CD14-positive monocyte (primary cell): ENCODE results near the gene CEP131. TPM values are rescaled to one million over a fixed set of nuclear protein-coding genes. Genes with fewer than 3 reads are reported as not detected.

ENCODE experiments used
- DNase-seq, 3 donors: peaks; one replicate each; pipeline ENCODE4 v3.0.0-alpha.2; 2011 to 2022
- H2AFZ ChIP-seq: 2 replicates; pipeline ENCODE4 v1.6.0; 2012; ENCODE audit warnings: mild to moderate bottlenecking, low read depth, low read length, inconsistent platforms; ENCODE audit not compliant: insufficient read depth, poor library complexity, severe bottlenecking
- H3K27ac ChIP-seq, 2 donors: 1 replicate in 1 of 2; 2 replicates in 1 of 2; pipeline ENCODE4 v1.5.1; 2012 to 2013; ENCODE audit warnings: low read length in 2 of 2, control low read depth in 1 of 2, inconsistent platforms in 1 of 2, low read depth in 1 of 2, mild to moderate bottlenecking in 1 of 2
- H3K27me3 ChIP-seq, 2 donors: one replicate each; pipeline versions ENCODE4 v1.6.0 to v1.6.1; 2011 to 2013; ENCODE audit warnings: low read length in 2 of 2; ENCODE audit not compliant: control insufficient read depth in 2 of 2, insufficient read depth in 2 of 2
- H3K36me3 ChIP-seq, 2 donors: replicated peaks in 1 of 2; 1 replicate in 1 of 2; 2 replicates in 1 of 2; pipeline versions ENCODE4 v1.5.1 to v1.6.1; 2012 to 2013; ENCODE audit warnings: low read length in 2 of 2, control low read depth in 1 of 2, inconsistent platforms in 1 of 2, mild to moderate bottlenecking in 1 of 2; ENCODE audit not compliant: insufficient read depth in 2 of 2, control insufficient read depth in 1 of 2
- H3K4me1 ChIP-seq, 2 donors: 1 replicate in 1 of 2; 2 replicates in 1 of 2; pipeline versions ENCODE4 v1.5.1 to v1.6.1; 2012 to 2013; ENCODE audit warnings: low read length in 2 of 2, control low read depth in 1 of 2, inconsistent platforms in 1 of 2, mild to moderate bottlenecking in 1 of 2, moderate library complexity in 1 of 2; ENCODE audit not compliant: insufficient read depth in 2 of 2, control insufficient read depth in 1 of 2
- H3K4me2 ChIP-seq: replicated peaks from 2 replicates; pipeline ENCODE3; 2012; ENCODE audit warnings: low read length, moderate library complexity, mild to moderate bottlenecking; ENCODE audit not compliant: poor library complexity, severe bottlenecking; ENCODE audit errors: extremely low read depth
- H3K4me3 ChIP-seq, 3 experiments: fragments of 200-600 bp in 1 of 3; sonication (generic) in 1 of 3; replicated peaks in 1 of 3; 1 replicate in 2 of 3; 2 replicates in 1 of 3; pipeline ENCODE4 v1.5.1; 2011 to 2013; ENCODE audit warnings: low read length in 3 of 3, mild to moderate bottlenecking in 3 of 3, control low read depth in 2 of 3, low read depth in 2 of 3, inconsistent platforms in 1 of 3, moderate library complexity in 1 of 3
- H3K79me2 ChIP-seq: 2 replicates; pipeline ENCODE4 v1.6.0; 2012; ENCODE audit warnings: mild to moderate bottlenecking, control low read depth, inconsistent platforms, low read length, moderate library complexity; ENCODE audit not compliant: insufficient read depth
- H3K9ac ChIP-seq: 2 replicates; pipeline ENCODE4 v1.6.0; 2017; ENCODE audit warnings: low read length, mild to moderate bottlenecking; ENCODE audit not compliant: insufficient read depth, poor library complexity, severe bottlenecking
- H3K9me3 ChIP-seq, 2 donors: replicated peaks in 1 of 2; 1 replicate in 1 of 2; 2 replicates in 1 of 2; pipeline versions ENCODE4 v1.5.1 to v1.6.1; 2012 to 2013; ENCODE audit warnings: low read length in 2 of 2, control low read depth in 1 of 2; ENCODE audit not compliant: control insufficient read depth in 1 of 2, insufficient read depth in 1 of 2
- H4K20me1 ChIP-seq: 2 replicates; pipeline ENCODE4 v1.6.0; 2012; ENCODE audit warnings: mild to moderate bottlenecking, low read length, control low read depth, moderate library complexity; ENCODE audit not compliant: insufficient read depth
- H3K27ac Mint-ChIP-seq, 7 donors: one replicate each; pipeline ENCODE4 v1.8.0; 2020; ENCODE audit warnings: mild to moderate bottlenecking in 7 of 7, mixed read lengths in 7 of 7, moderate library complexity in 6 of 7, inconsistent platforms in 2 of 7
- H3K27me3 Mint-ChIP-seq, 3 donors: one replicate each; pipeline ENCODE4 v1.8.0; 2021 to 2022; ENCODE audit warnings: low read depth in 3 of 3, mild to moderate bottlenecking in 3 of 3, mixed read lengths in 3 of 3, moderate library complexity in 3 of 3, inconsistent platforms in 1 of 3
- H3K36me3 Mint-ChIP-seq, 2 donors: one replicate each; pipeline ENCODE4 v1.8.0; 2020; ENCODE audit warnings: mixed read lengths in 2 of 2, inconsistent platforms in 1 of 2, mild to moderate bottlenecking in 1 of 2
- H3K4me1 Mint-ChIP-seq: one replicate; pipeline ENCODE4 v1.8.0; 2020; ENCODE audit warnings: mild to moderate bottlenecking, mixed read lengths
- H3K4me3 Mint-ChIP-seq, 2 donors: one replicate each; pipeline ENCODE4 v1.8.0; 2020; ENCODE audit warnings: mild to moderate bottlenecking in 2 of 2, mixed read lengths in 2 of 2, moderate library complexity in 1 of 2
- H3K9me3 Mint-ChIP-seq, 7 donors: one replicate each; pipeline ENCODE4 v1.8.0; 2020 to 2022; ENCODE audit warnings: mixed read lengths in 7 of 7, mild to moderate bottlenecking in 6 of 7, moderate library complexity in 6 of 7, inconsistent platforms in 2 of 7
- CTCF ChIP-seq: fragments of 200-600 bp; IDR thresholded peaks from one replicate; pipeline ENCODE4 v1.8.0; 2022; ENCODE audit warnings: antibody characterized with exemption, mild to moderate bottlenecking
- WGBS: methylation state at CpG from one replicate; pipeline ENCODE4 v1.1.5; 2013; ENCODE audit warnings: missing lambda C conversion rate; ENCODE audit not compliant: insufficient coverage; 5-methylcytosine and 5-hydroxymethylcytosine counted together
- intact Hi-C, 2 donors: fragments of 100-400 bp; cut with micrococcal nuclease; formaldehyde crosslinking; loops; one replicate each; pipeline versions ENCODE4 v1.15.0 to v1.15.1; 2023
- polyA plus RNA-seq, 3 donors: library from polyadenylated mRNA; depleted of rRNA in 1 of 3; unstranded in 2 of 3; stranded (reverse) in 1 of 3; fragments of 300-500 nt in 2 of 3; fragments of >200 nt in 1 of 3; fragmentation: Illumina TruSeq in 2 of 3; gene quantifications; 1 replicate in 2 of 3; 2 replicates in 1 of 3; pipeline ENCODE4 v1.2.3, GENCODE V29; 2012 to 2021

CEP131 gene
- polyA plus RNA-seq, 3 donors, result 0.69 to 9.7 (median 1.0) TPM

- peaks cover 53 to 70% of the 10 kb centered on the region in 2 donors for H3K36me3 Mint-ChIP-seq
- H3K4me3 Mint-ChIP-seq, result no peak overlapping the region
- Histone ChIP-seq H3K9ac (no peak overlapping the region), H4K20me1 (peaks cover 83% of the 10 kb centered on the region), H3K36me3 (peaks cover 48 to 68% of the 10 kb centered on the region in 2 donors), H3K4me3 (no peak overlapping the region), H3K27me3 (no peaks in the 10 kb centered on the region), H3K4me2 (no peak overlapping the region), H2AFZ (no peak overlapping the region), H3K27ac (no peak overlapping the region), H3K9me3 (no peaks in the 10 kb centered on the region), H3K4me1 (peaks cover 18 to 22% of the 10 kb centered on the region in 2 donors), H3K79me2 (peaks cover 22% of the 10 kb centered on the region)
- H3K27ac Mint-ChIP-seq, result peak overlapping the region in 1 of 7 donors; percentile 15
- H3K4me1 Mint-ChIP-seq, result peaks cover 27% of the 10 kb centered on the region
- peaks cover 0 to 2% (median 0%) of the 10 kb centered on the region in 3 donors for H3K27me3 Mint-ChIP-seq
- peaks cover 0 to 5% (median 0%) of the 10 kb centered on the region in 7 donors for H3K9me3 Mint-ChIP-seq
- intact Hi-C loops, result loop anchor here (1.0 to 5.0 kb wide), 3 partner anchors 231 to 349 kb away; no protein-coding TSS in a partner anchor
- DNase-seq, result no peak
- no peak for TF ChIP-seq CTCF
- WGBS, result 90% methylated on average over 14 of the region's 15 CpGs
Measured at GRCh38 chr17:81252987-81253329, 30.2 kb upstream of the CEP131 start.

GRCh38 chr17:81252326-81252986 is 29.7 kb upstream of the CEP131 start:
- Histone ChIP-seq H3K4me2 (no peak overlapping the region), H3K4me1 (peaks cover 18 to 22% of the 10 kb centered on the region in 2 donors), H3K9me3 (no peaks in the 10 kb centered on the region), H3K27me3 (no peaks in the 10 kb centered on the region), H3K4me3 (no peak overlapping the region), H3K36me3 (peaks cover 47 to 64% of the 10 kb centered on the region in 2 donors), H4K20me1 (peaks cover 79% of the 10 kb centered on the region), H3K27ac (no peak overlapping the region), H3K79me2 (peaks cover 22% of the 10 kb centered on the region), H3K9ac (no peak overlapping the region), H2AFZ (no peak overlapping the region)
- 93% methylated on average over 5 of the region's 15 CpGs for WGBS
- H3K9me3 Mint-ChIP-seq, result peaks cover 0 to 5% (median 0%) of the 10 kb centered on the region in 7 donors
- intact Hi-C loops, result loop anchor here in 1 of 2 donors (5.0 kb wide), 1 partner anchor 350 kb away; no protein-coding TSS in a partner anchor
- H3K4me3 Mint-ChIP-seq, result no peak overlapping the region
- peaks cover 51 to 69% of the 10 kb centered on the region in 2 donors for H3K36me3 Mint-ChIP-seq
- no peak for TF ChIP-seq CTCF
- H3K27ac Mint-ChIP-seq, result peak overlapping the region in 2 of 7 donors; percentile 20 to 62
- H3K4me1 Mint-ChIP-seq, result peaks cover 27% of the 10 kb centered on the region
- DNase-seq, result no peak
- H3K27me3 Mint-ChIP-seq, result peaks cover 0 to 2% (median 0%) of the 10 kb centered on the region in 3 donors
